HepG2 (cell line): ENCODE measurements around the gene DENND2D. TPM values are rescaled to one million over a fixed set of nuclear protein-coding genes. Genes with fewer than 3 reads are reported as not detected.
A peak's percentile ranks its signal among the peaks of the same experiment; 100 is the strongest.

Source experiments
- CHD2 ChIP-seq: IDR thresholded peaks from 2 replicates; pipeline ENCODE4 v1.6.1; 2011; ENCODE audit warnings: low read depth, low read length, improper control_type of control experiment
- GATA4 ChIP-seq: sonication (generic); IDR thresholded peaks from 2 replicates; pipeline ENCODE4 v1.6.1; 2016; ENCODE audit warnings: antibody characterized with exemption, low read depth, borderline replicate concordance
- HDAC2 ChIP-seq: sonication (generic); formaldehyde crosslinking; IDR thresholded peaks from 2 replicates; pipeline ENCODE4 v1.4.0; 2020; ENCODE audit warnings: missing genetic modification reagents
- MTF1 ChIP-seq: sonication (generic); formaldehyde crosslinking; IDR thresholded peaks from 2 replicates; pipeline ENCODE4 v1.5.0; 2020; ENCODE audit warnings: missing genetic modification reagents
- NCOA2 ChIP-seq: sonication (generic); formaldehyde crosslinking; IDR thresholded peaks from 2 replicates; pipeline ENCODE4 v1.8.0; 2022; ENCODE audit warnings: inconsistent platforms
- NFRKB ChIP-seq: fragments of 450-650 bp; IDR thresholded peaks from 2 replicates; pipeline ENCODE4 v1.6.1; 2017
- ONECUT2 ChIP-seq: sonication (generic); formaldehyde crosslinking; IDR thresholded peaks from 2 replicates; pipeline ENCODE4 v1.4.0; 2020; ENCODE audit warnings: missing genetic modification reagents
- TAF15 ChIP-seq: fragments of 200-400 bp; formaldehyde crosslinking; IDR thresholded peaks from one replicate; pipeline ENCODE4 v1.6.1; 2018; ENCODE audit warnings: mild to moderate bottlenecking, low read depth, low read length; ENCODE audit not compliant: poor library complexity, severe bottlenecking
- ZBTB20 ChIP-seq: sonication (generic); formaldehyde crosslinking; IDR thresholded peaks from 2 replicates; pipeline ENCODE4 v1.8.1; 2023; ENCODE audit warnings: missing genetic modification reagents, low read depth, mild to moderate bottlenecking, borderline replicate concordance
- ZNF543 ChIP-seq: sonication (generic); formaldehyde crosslinking; IDR thresholded peaks from 2 replicates; pipeline ENCODE4 v1.4.0; 2020; ENCODE audit warnings: mild to moderate bottlenecking, missing genetic modification reagents
- ZNF75D ChIP-seq: sonication (generic); formaldehyde crosslinking; IDR thresholded peaks from 2 replicates; pipeline ENCODE4 v1.8.1; 2023; ENCODE audit warnings: missing genetic modification reagents, mild to moderate bottlenecking, borderline replicate concordance
- polyA plus RNA-seq, 8 experiments: library from polyadenylated mRNA; depleted of rRNA in 3 of 8; stranded (reverse) in 7 of 8; unstranded in 1 of 8; fragments of >200 nt; fragmentation: Illumina TruSeq in 4 of 8; extraction: Trizol in 4 of 8; gene quantifications; 2 replicates each; pipeline versions ENCODE4 v1.2.1 to v1.2.3, GENCODE V29; 2011 to 2016; ENCODE audit warnings: low read depth in 4 of 8, missing spikeins in 1 of 8, mixed read lengths in 1 of 8; ENCODE audit not compliant: insufficient read depth in 1 of 8
- total RNA-seq, 5 experiments: library from RNA; depleted of rRNA; stranded (reverse); fragments of >200 nt; fragmentation: Illumina TruSeq; extraction: Trizol; gene quantifications; 2 replicates each; pipeline ENCODE4 v1.2.3, GENCODE V29; 2016; ENCODE audit warnings: low read depth in 1 of 5
- TF ChIP-seq, protein P1 (sequence below): sonication (generic); formaldehyde crosslinking; IDR thresholded peaks from 2 replicates; pipeline ENCODE4 v1.5.0; 2020; ENCODE audit warnings: missing genetic modification reagents
- TF ChIP-seq, protein P2 (sequence below): sonication (generic); formaldehyde crosslinking; IDR thresholded peaks from 2 replicates; pipeline ENCODE4 v1.4.0; 2020; ENCODE audit warnings: missing genetic modification reagents; ENCODE audit errors: not compliant biosample characterization
- TF ChIP-seq, protein P3 (sequence below): IDR thresholded peaks from 2 replicates; pipeline ENCODE4 v1.6.1; 2016; ENCODE audit warnings: missing compliant biosample characterization, missing genetic modification reagents, borderline replicate concordance
- TF ChIP-seq, protein P4 (sequence below), 2 experiments: IDR thresholded peaks; 2 replicates each; pipeline ENCODE4 v1.6.1; 2011 to 2012; ENCODE audit warnings: low read length in 2 of 2, borderline replicate concordance in 1 of 2, low read depth in 1 of 2, mild to moderate bottlenecking in 1 of 2, moderate library complexity in 1 of 2
- TF ChIP-seq, protein P5 (sequence below): IDR thresholded peaks from 2 replicates; pipeline ENCODE4 v1.6.1; 2016
- TF ChIP-seq, protein P6 (sequence below): IDR thresholded peaks from 2 replicates; pipeline ENCODE4 v1.6.1; 2016; ENCODE audit warnings: missing compliant biosample characterization, missing genetic modification reagents, borderline replicate concordance

The DENND2D gene
- total and polyA plus RNA-seq, 2 of the 13 experiments (the other 11 are each of a cell fraction or from before 2014, with no cell fraction given), result 0.04 TPM; not detected in 1

DNA sequence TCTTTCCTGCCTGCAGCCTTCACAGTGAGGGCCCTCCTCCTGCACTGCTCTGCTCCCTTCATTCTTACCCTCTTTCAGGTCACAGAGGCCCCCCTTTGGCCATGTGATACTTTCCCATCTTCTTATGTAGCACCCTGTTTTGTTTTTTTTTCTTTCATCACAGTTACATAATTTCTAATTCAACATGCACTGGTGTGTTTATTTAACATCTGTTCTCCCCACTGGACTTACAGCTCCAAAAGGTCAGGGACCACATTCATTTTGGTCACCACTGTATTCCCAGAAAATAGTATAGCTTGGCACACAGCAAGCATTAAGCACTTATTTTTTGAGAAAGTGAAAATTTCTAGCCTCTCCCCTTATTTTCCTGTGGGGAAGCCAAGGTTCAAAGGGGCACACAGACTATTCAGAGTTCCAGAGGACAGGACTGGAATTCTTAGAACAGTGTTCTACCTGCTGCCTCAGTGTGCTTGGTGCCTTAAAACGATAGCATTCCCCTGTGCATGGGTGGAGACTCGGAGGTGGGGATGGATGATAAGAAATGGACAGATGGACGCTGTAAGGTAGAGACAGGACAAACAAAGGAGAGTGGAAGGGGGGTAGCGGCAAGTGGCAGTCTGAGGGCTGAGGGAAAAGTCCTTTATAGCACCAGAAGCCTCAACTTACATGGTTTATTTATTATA lies 5.3 kb downstream of the DENND2D start (continued):
- TF ChIP-seq, protein P1, sequence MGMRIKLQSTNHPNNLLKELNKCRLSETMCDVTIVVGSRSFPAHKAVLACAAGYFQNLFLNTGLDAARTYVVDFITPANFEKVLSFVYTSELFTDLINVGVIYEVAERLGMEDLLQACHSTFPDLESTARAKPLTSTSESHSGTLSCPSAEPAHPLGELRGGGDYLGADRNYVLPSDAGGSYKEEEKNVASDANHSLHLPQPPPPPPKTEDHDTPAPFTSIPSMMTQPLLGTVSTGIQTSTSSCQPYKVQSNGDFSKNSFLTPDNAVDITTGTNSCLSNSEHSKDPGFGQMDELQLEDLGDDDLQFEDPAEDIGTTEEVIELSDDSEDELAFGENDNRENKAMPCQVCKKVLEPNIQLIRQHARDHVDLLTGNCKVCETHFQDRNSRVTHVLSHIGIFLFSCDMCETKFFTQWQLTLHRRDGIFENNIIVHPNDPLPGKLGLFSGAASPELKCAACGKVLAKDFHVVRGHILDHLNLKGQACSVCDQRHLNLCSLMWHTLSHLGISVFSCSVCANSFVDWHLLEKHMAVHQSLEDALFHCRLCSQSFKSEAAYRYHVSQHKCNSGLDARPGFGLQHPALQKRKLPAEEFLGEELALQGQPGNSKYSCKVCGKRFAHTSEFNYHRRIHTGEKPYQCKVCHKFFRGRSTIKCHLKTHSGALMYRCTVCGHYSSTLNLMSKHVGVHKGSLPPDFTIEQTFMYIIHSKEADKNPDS (CRISPR knock-in tag), result no peak
- TF ChIP-seq NFRKB, result no peak
- TF ChIP-seq, protein P2, sequence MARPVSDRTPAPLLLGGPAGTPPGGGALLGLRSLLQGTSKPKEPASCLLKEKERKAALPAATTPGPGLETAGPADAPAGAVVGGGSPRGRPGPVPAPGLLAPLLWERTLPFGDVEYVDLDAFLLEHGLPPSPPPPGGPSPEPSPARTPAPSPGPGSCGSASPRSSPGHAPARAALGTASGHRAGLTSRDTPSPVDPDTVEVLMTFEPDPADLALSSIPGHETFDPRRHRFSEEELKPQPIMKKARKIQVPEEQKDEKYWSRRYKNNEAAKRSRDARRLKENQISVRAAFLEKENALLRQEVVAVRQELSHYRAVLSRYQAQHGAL (CRISPR knock-in tag), result no peak
- TF ChIP-seq MTF1 (CRISPR knock-in tag), result no peak
- no peak for TF ChIP-seq ONECUT2 (CRISPR knock-in tag)
- TF ChIP-seq, protein P3, sequence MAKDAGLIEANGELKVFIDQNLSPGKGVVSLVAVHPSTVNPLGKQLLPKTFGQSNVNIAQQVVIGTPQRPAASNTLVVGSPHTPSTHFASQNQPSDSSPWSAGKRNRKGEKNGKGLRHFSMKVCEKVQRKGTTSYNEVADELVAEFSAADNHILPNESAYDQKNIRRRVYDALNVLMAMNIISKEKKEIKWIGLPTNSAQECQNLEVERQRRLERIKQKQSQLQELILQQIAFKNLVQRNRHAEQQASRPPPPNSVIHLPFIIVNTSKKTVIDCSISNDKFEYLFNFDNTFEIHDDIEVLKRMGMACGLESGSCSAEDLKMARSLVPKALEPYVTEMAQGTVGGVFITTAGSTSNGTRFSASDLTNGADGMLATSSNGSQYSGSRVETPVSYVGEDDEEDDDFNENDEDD, result no peak
- no peak for TF ChIP-seq TAF15
- TF ChIP-seq HDAC2, result 0 out of 2 replicates have a peak, but pooled peaks have one; percentile 30
- no peak for TF ChIP-seq ZNF75D
- peak; percentile 30; the same call in 1 of the 2 replicates for TF ChIP-seq NCOA2
- TF ChIP-seq, protein P4, sequence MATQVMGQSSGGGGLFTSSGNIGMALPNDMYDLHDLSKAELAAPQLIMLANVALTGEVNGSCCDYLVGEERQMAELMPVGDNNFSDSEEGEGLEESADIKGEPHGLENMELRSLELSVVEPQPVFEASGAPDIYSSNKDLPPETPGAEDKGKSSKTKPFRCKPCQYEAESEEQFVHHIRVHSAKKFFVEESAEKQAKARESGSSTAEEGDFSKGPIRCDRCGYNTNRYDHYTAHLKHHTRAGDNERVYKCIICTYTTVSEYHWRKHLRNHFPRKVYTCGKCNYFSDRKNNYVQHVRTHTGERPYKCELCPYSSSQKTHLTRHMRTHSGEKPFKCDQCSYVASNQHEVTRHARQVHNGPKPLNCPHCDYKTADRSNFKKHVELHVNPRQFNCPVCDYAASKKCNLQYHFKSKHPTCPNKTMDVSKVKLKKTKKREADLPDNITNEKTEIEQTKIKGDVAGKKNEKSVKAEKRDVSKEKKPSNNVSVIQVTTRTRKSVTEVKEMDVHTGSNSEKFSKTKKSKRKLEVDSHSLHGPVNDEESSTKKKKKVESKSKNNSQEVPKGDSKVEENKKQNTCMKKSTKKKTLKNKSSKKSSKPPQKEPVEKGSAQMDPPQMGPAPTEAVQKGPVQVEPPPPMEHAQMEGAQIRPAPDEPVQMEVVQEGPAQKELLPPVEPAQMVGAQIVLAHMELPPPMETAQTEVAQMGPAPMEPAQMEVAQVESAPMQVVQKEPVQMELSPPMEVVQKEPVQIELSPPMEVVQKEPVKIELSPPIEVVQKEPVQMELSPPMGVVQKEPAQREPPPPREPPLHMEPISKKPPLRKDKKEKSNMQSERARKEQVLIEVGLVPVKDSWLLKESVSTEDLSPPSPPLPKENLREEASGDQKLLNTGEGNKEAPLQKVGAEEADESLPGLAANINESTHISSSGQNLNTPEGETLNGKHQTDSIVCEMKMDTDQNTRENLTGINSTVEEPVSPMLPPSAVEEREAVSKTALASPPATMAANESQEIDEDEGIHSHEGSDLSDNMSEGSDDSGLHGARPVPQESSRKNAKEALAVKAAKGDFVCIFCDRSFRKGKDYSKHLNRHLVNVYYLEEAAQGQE (IDR thresholded peaks at IDR 0.05; ENCODE audit: borderline replicate concordance in 1 of 2, low read depth in 1 of 2, low read length in 2 of 2), result no peak
- no peak for TF ChIP-seq CHD2
- TF ChIP-seq GATA4, result no peak
- TF ChIP-seq ZNF543 (CRISPR knock-in tag), result no peak
- TF ChIP-seq, protein P5, sequence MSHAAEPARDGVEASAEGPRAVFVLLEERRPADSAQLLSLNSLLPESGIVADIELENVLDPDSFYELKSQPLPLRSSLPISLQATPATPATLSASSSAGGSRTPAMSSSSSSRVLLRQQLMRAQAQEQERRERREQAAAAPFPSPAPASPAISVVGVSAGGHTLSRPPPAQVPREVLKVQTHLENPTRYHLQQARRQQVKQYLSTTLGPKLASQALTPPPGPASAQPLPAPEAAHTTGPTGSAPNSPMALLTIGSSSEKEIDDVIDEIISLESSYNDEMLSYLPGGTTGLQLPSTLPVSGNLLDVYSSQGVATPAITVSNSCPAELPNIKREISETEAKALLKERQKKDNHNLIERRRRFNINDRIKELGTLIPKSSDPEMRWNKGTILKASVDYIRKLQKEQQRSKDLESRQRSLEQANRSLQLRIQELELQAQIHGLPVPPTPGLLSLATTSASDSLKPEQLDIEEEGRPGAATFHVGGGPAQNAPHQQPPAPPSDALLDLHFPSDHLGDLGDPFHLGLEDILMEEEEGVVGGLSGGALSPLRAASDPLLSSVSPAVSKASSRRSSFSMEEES (CRISPR knock-in tag), result peak; percentile 65
- TF ChIP-seq ZBTB20 (CRISPR knock-in tag), result no peak
- TF ChIP-seq, protein P6, sequence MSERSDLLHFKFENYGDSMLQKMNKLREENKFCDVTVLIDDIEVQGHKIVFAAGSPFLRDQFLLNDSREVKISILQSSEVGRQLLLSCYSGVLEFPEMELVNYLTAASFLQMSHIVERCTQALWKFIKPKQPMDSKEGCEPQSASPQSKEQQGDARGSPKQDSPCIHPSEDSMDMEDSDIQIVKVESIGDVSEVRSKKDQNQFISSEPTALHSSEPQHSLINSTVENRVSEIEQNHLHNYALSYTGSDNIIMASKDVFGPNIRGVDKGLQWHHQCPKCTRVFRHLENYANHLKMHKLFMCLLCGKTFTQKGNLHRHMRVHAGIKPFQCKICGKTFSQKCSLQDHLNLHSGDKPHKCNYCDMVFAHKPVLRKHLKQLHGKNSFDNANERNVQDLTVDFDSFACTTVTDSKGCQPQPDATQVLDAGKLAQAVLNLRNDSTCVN (CRISPR knock-in tag), result no peak
